HCT116 (cell line): ENCODE measurements around the gene SHC4.

Experiments used
- POLR2A ChIP-seq: IDR thresholded peaks from 2 replicates; pipeline ENCODE4 v1.7.0; 2011; ENCODE audit warnings: borderline replicate concordance; ENCODE audit not compliant: insufficient read depth, insufficient read length; ENCODE audit errors: extremely low read depth
- POLR2AphosphoS5 ChIP-seq: IDR thresholded peaks from 2 replicates; pipeline ENCODE4 v1.6.1; 2011; ENCODE audit warnings: mild to moderate bottlenecking, low read depth, low read length, moderate library complexity

- TF ChIP-seq POLR2AphosphoS5 (no peak), POLR2A (no peak)
These were observed 135.2 kb downstream of the SHC4 start for GRCh38 chr15:48828471-48828870.
